ENCODE results near the gene CDK2AP2.
"Not testable (repeated sequence)": the region's sequence is repeated elsewhere in the genome, so short reads cannot be mapped to it uniquely, and the experiment has no call there.

The CDK2AP2 gene

GRCh38 chr11:67507864-67508485 is at the start of gene CDK2AP2:
CDK2AP2 (minus strand) TSS chr11:67508162; CDS start chr11:67508082, 80 bp downstream.
- peak; percentile 98 for DNase-seq

GRCh38 chr11:67556244-67556643 is 48.3 kb upstream of the CDK2AP2 start:
- no peak for DNase-seq

- not testable (repeated sequence) for DNase-seq
Observed at GRCh38 chr11:67551697-67552096, 43.7 kb upstream of the CDK2AP2 start.

- no peak for DNase-seq
Observed at GRCh38 chr11:67551127-67551526, 43.2 kb upstream of the CDK2AP2 start.

GRCh38 chr11:67548555-67549110 is 40.7 kb upstream of the CDK2AP2 start:
- DNase-seq: no peak

GRCh38 chr11:67548112-67548511 is 40.1 kb upstream of the CDK2AP2 start:
- DNase-seq: not testable (repeated sequence)

GRCh38 chr11:67545280-67545679 is 37.3 kb upstream of the CDK2AP2 start:
- no peak for DNase-seq

GRCh38 chr11:67544616-67545242 is 36.8 kb upstream of the CDK2AP2 start:
- no peak for DNase-seq

GRCh38 chr11:67543585-67543984 is 35.6 kb upstream of the CDK2AP2 start:
- no peak for DNase-seq

GRCh38 chr11:67542971-67543370 is 35.0 kb upstream of the CDK2AP2 start:
- no peak for DNase-seq

GRCh38 chr11:67542169-67542568 is 34.2 kb upstream of the CDK2AP2 start:
- DNase-seq: no peak

GRCh38 chr11:67541198-67541597 is 33.2 kb upstream of the CDK2AP2 start:
- no peak for DNase-seq

GRCh38 chr11:67539550-67539949 is 31.6 kb upstream of the CDK2AP2 start:
- no peak for DNase-seq

GRCh38 chr11:67538823-67539505 is 31.0 kb upstream of the CDK2AP2 start:
- no peak for DNase-seq

GRCh38 chr11:67538306-67538705 is 30.3 kb upstream of the CDK2AP2 start:
- no peak for DNase-seq

GRCh38 chr11:67535561-67535960 is 27.6 kb upstream of the CDK2AP2 start:
- DNase-seq: no peak

GRCh38 chr11:67534070-67534679 is 26.2 kb upstream of the CDK2AP2 start:
- DNase-seq: no peak

GRCh38 chr11:67532889-67533288 is 24.9 kb upstream of the CDK2AP2 start:
- DNase-seq: no peak

GRCh38 chr11:67530282-67530592 is 22.3 kb upstream of the CDK2AP2 start:
- DNase-seq: no peak

- DNase-seq: no peak
Observed at GRCh38 chr11:67528376-67528775, 20.4 kb upstream of the CDK2AP2 start.

- DNase-seq: no peak
Observed at GRCh38 chr11:67525275-67525976, 17.5 kb upstream of the CDK2AP2 start.

GRCh38 chr11:67524480-67524808 is 16.5 kb upstream of the CDK2AP2 start:
- DNase-seq: no peak

Measured in CD4-positive, alpha-beta T cell treated with Interleukin-10 for 1 hour (primary cell).